SKM-1 (cell line): Measurements from ENCODE around the gene ECEL1.
"Not testable (repeated sequence)": the region's sequence is repeated elsewhere in the genome, so short reads cannot be mapped to it uniquely, and the experiment has no call there.

Source experiments
- DNase-seq: peaks from one replicate; lab custom pipeline; 2025; ENCODE audit not compliant: unreplicated experiment; lab: John Stamatoyannopoulos, UW

The ECEL1 gene

GRCh38 chr2:232460171-232460570, 27.5 kb downstream of the ECEL1 start:
- DNase-seq = no peak

DNA sequence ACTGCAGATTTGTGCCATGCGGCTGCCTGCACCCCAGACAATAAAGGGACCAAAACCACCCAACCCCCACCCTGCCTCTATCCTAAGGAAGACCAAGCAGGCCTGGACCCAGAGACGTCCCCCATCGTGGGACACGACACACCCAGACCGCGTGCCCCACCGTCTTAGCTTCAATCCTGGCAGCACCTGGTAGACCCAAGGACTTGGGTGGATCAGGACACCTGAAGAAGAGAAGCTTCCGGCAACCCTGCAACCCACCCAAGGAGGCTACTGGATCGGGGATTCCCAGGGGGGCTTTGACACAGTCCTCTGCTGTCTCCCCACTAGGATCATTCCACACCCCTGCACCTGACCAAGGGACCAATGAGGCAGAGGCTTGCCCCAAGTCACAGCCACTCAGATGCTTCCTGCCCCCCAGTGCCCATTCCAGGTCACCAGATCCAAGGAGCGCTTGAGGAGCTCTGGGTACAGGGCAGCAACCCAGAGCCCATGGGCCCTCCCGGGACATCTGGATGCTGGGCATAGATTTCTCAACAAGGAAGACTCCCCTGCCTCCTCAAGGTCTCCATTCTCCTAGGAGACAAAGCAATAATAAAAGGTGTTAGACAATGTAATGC, 28.1 kb downstream of the ECEL1 start:
- no peak for DNase-seq

- DNase-seq = no peak
Observed at GRCh38 chr2:232458661-232459418, 28.8 kb downstream of the ECEL1 start.

DNA sequence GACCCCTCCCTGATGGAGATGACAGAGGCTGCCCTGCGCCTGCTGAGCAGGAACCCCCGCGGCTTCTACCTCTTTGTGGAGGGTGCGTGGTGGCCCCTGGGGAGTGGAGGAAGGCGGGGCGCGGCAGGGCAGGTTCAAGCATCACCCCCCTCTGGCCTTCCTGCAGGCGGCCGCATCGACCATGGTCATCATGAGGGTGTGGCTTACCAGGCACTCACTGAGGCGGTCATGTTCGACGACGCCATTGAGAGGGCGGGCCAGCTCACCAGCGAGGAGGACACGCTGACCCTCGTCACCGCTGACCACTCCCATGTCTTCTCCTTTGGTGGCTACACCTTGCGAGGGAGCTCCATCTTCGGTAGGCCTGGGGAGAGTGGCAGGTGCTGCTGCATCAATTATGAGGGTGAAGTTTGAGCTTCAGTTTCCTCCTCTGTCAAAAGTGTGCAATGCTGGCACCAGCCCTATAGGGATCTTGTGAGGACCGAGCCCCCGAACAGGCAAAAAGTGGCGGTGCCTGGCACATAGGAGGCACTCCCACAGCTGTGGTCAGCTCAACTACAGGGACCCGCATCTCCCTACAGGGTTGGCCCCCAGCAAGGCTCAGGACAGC, 29.5 kb downstream of the ECEL1 start:
- no peak for DNase-seq

GRCh38 chr2:232457121-232458011, 30.3 kb downstream of the ECEL1 start:
- DNase-seq = no peak

DNA sequence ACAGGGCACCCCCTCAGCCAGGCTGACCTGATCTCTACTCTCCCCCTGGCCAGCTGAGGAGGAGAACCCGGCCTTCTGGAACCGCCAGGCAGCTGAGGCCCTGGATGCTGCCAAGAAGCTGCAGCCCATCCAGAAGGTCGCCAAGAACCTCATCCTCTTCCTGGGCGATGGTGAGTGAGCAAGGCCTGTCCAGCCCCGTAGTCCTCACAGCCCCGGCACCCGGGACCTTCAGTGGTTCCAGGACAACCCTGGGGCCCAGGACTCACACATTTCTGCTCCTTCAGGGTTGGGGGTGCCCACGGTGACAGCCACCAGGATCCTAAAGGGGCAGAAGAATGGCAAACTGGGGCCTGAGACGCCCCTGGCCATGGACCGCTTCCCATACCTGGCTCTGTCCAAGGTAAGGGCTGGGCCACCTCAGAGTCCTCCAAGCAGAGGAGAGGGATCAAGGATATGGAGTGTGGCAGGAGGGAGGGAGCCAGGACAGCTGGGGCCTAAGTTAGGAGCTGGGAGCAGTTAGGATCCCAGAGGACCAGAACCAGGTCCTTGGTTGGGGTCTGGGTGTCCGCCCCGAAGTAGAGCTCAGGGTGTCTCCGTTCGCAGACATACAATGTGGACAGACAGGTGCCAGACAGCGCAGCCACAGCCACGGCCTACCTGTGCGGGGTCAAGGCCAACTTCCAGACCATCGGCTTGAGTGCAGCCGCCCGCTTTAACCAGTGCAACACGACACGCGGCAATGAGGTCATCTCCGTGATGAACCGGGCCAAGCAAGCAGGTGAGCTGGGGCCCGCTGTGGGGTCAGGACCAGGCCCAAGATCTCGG, 31.1 kb downstream of the ECEL1 start:
- DNase-seq = no peak

GRCh38 chr2:232455426-232456255, 32.0 kb downstream of the ECEL1 start, which contains the start of gene ALPI:
Gene ALPI, plus strand, starts transcription at chr2:232456153. Its CDS starts 47 bp downstream, at chr2:232456200.
- no peak for DNase-seq

GRCh38 chr2:232454630-232455029, 33.0 kb downstream of the ECEL1 start:
- DNase-seq = no peak

DNA sequence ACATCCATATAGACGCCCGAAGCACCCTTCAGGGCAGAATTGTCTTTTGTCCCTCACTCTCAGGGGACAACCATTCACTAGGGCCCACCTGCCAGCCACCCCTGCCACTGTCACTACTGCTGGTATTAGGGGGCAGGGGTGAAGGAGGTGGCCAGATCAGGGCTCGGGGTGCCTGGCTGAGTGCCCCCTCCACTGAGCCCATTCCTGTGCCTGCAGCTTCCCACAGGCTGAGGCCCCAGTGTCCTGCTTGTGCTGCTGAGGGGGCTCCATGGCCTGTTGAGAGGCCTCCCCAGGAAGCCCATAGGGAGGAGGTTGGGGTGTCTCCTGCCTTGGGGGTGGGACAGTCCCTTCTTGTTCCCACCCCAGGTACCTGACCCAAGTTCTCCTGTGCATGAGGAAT, 36.0 kb downstream of the ECEL1 start:
- not testable (repeated sequence) for DNase-seq

GRCh38 chr2:232449964-232450363, 37.7 kb downstream of the ECEL1 start:
- DNase-seq = no peak

DNA sequence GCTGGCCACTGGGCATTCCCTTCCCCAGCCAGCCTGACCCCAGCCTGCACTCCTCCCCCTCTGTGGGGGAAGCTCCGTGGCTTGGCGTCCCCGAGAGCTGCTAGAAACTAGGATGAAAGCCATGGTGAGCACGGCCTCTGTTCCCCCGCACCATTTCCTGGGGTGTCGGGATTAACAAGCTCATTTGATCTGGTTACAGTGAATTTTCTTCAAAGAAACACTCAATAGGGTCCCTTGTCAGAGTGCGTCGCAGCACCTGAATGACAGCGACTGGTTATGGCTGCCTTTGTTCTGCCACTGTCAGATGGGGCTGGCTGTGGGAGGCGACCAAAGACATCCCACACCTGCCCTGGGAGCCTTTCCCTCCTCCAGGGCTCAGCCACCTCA, 39.3 kb downstream of the ECEL1 start:
- DNase-seq = no peak

- DNase-seq = no peak
Observed at GRCh38 chr2:232447638-232448303, 39.9 kb downstream of the ECEL1 start.

GRCh38 chr2:232447091-232447620, 40.5 kb downstream of the ECEL1 start:
- DNase-seq = no peak

DNA sequence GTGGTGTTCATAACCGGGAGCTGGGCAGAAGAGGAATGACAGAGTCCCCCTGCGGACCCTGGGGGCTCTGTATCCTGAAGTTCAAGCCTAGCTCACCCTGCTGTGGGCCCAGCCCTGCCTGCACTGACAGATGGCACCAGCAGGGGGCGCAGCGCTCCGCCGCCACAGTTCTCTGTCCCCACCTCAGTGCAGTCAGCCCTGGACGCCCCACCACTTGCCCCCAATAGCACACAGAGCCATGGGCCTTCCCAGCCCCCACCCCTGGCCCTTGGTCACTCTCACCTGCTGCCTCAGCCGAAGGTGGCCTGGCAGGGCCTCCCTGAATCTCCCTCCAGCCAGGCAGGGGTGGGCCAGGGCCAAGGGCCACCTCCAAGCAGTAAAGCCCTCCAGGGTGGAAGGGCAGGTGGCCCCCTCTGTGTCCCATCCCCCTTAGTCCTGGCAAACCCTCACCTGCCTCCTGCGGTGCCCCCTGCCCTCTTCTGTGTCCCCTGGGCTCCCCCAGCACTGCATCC, 41.3 kb downstream of the ECEL1 start:
- DNase-seq = not testable (repeated sequence)

- not testable (repeated sequence) for DNase-seq
Observed at GRCh38 chr2:232445149-232445885, 42.3 kb downstream of the ECEL1 start.

- DNase-seq = no peak
Observed at GRCh38 chr2:232444409-232445148, 43.1 kb downstream of the ECEL1 start.
